HG02885 (cell line): Measurements from ENCODE around the gene VCX2.
"Not testable (repeated sequence)": the region's sequence is repeated elsewhere in the genome, so short reads cannot be mapped to it uniquely, and the experiment has no call there.

Source experiments
- ATAC-seq: cut with Tn5 transposase; IDR thresholded peaks from one replicate; pipeline ENCODE4 v1.9.1; 2021; ENCODE audit warnings: mild to moderate bottlenecking; ENCODE audit not compliant: unreplicated experiment, poor library complexity

Gene VCX2

GRCh38 chrX:8171169-8171568 lies at the start of gene VCX2:
TSS of gene VCX2 (minus strand) at chrX:8171267. CDS start at chrX:8170643, 624 bp downstream.
- not testable (repeated sequence) for ATAC-seq

- no peak for ATAC-seq
Observed at GRCh38 chrX:8204943-8205342, 33.9 kb upstream of the VCX2 start.

GRCh38 chrX:8204169-8204935 lies 33.3 kb upstream of the VCX2 start:
- ATAC-seq = no peak

GRCh38 chrX:8201896-8202331 lies 30.8 kb upstream of the VCX2 start:
- ATAC-seq = no peak

- no peak for ATAC-seq
Observed at GRCh38 chrX:8196776-8197175, 25.7 kb upstream of the VCX2 start.

GRCh38 chrX:8194216-8194615 lies 23.1 kb upstream of the VCX2 start:
- no peak for ATAC-seq

- no peak for ATAC-seq
Observed at GRCh38 chrX:8192276-8192675, 21.2 kb upstream of the VCX2 start.

GRCh38 chrX:8191022-8191421 lies 20.0 kb upstream of the VCX2 start:
- ATAC-seq = no peak

- ATAC-seq = no peak
Observed at GRCh38 chrX:8190341-8190830, 19.3 kb upstream of the VCX2 start.

- ATAC-seq = no peak
Observed at GRCh38 chrX:8189096-8189830, 18.2 kb upstream of the VCX2 start.

GRCh38 chrX:8183346-8183745 lies 12.3 kb upstream of the VCX2 start:
- ATAC-seq = no peak

GRCh38 chrX:8179656-8180055 lies 8.6 kb upstream of the VCX2 start:
- ATAC-seq = no peak

- not testable (repeated sequence) for ATAC-seq
Observed at GRCh38 chrX:8154011-8154410, 17.1 kb downstream of the VCX2 start.

GRCh38 chrX:8147226-8147625 lies 23.8 kb downstream of the VCX2 start:
- ATAC-seq = no peak

- ATAC-seq = no peak
Observed at GRCh38 chrX:8144925-8145324, 26.1 kb downstream of the VCX2 start.

GRCh38 chrX:8141896-8142295 lies 29.2 kb downstream of the VCX2 start:
- ATAC-seq = no peak

GRCh38 chrX:8140986-8141744 lies 29.9 kb downstream of the VCX2 start:
- ATAC-seq = no peak

GRCh38 chrX:8139716-8140115 lies 31.4 kb downstream of the VCX2 start:
- ATAC-seq = no peak

- peak; percentile 82 for ATAC-seq
Observed at GRCh38 chrX:8138252-8138651, 32.8 kb downstream of the VCX2 start.

GRCh38 chrX:8126648-8127047 lies 44.4 kb downstream of the VCX2 start:
- no peak for ATAC-seq

GRCh38 chrX:8126092-8126491 lies 45.0 kb downstream of the VCX2 start:
- ATAC-seq = no peak
